ENCODE measurements around the gene IFI27L1. TPM values are rescaled to one million over a fixed set of nuclear protein-coding genes. Genes with fewer than 3 reads are reported as not detected.

The IFI27L1 gene
- total RNA-seq, 1 donor from 2014 or later, result 30.0 TPM

DNA sequence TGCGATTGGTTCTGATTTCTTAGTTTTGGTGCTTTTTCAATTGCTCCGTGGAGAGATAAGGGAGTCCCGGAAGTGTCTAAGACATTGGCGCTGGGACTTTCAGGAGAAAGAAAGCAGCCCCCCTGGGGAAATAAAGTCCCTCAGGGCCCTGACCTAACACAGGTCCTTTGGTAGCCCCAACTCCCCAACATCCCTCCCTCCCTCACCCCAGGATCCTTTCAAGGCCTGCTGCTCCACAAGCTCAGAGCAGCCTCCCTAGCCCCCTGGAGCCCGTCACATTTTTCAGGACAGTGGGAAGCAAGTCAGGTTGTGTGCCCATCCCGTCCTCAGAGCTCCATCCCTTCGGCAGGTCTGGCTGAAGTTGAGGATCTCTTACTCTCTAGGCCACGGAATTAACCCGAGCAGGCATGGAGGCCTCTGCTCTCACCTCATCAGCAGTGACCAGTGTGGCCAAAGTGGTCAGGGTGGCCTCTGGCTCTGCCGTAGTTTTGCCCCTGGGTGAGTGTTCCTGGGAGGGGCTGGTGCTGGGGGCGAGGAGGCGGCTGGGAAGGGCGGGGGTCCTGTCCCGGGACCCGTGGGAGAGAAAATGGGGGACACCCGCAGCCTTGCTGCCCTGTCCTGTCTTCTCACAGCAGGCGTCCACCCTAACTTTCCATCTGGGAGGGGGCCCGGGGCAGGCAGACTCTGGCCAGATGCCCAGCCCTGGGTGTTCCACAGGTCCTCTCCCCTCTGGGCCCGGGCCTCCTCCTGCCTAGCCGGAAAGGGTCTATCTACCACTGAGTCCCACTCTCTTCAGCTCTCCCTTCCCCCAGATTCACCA lies 30.4 kb downstream of the IFI27L1 start:
- DNase-seq (ENCODE audit: extremely low spot score, unreplicated experiment), result peak; percentile 83
- Mint-ChIP-seq H3K27me3 (ENCODE audit: unreplicated experiment) (peaks cover 4% of the 10 kb centered on the region), H3K36me3 (ENCODE audit: unreplicated experiment) (no peaks in the 10 kb centered on the region), H3K27ac (ENCODE audit: unreplicated experiment) (no peak overlapping the region), H3K4me3 (ENCODE audit: unreplicated experiment) (no peak overlapping the region), H3K4me1 (ENCODE audit: unreplicated experiment) (peaks cover 9% of the 10 kb centered on the region), H3K9me3 (ENCODE audit: unreplicated experiment) (no peaks in the 10 kb centered on the region)
- TF ChIP-seq, protein P1, sequence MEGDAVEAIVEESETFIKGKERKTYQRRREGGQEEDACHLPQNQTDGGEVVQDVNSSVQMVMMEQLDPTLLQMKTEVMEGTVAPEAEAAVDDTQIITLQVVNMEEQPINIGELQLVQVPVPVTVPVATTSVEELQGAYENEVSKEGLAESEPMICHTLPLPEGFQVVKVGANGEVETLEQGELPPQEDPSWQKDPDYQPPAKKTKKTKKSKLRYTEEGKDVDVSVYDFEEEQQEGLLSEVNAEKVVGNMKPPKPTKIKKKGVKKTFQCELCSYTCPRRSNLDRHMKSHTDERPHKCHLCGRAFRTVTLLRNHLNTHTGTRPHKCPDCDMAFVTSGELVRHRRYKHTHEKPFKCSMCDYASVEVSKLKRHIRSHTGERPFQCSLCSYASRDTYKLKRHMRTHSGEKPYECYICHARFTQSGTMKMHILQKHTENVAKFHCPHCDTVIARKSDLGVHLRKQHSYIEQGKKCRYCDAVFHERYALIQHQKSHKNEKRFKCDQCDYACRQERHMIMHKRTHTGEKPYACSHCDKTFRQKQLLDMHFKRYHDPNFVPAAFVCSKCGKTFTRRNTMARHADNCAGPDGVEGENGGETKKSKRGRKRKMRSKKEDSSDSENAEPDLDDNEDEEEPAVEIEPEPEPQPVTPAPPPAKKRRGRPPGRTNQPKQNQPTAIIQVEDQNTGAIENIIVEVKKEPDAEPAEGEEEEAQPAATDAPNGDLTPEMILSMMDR (IDR thresholded peaks at IDR 0.05), result no peak

DNA sequence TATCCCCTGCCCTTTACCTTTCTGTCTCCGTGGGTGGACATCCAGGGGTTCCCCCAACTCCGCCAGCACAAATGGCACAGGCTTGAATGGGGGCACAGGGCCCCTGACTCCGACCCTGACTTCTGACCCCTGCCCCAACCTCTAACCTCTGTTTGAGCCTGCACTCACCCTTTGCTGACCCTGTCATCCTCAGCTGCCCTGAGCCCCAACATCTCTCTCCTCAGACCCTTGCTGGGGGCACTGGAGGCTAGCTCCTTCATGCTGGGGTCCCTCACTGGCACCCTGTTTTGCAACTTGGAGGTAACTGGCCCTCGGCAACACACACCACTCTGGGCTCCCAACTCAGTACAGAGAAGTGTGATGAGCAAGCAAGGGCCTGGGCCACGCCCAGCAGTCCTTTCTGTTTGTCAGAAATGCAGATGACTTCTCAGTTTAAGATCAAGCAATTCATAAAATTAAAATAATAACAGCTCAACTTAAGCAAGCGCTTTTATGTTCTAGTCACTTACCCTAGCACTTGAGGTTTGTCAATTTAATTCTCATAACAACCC lies 31.5 kb downstream of the IFI27L1 start:
- Mint-ChIP-seq H3K36me3 (ENCODE audit: unreplicated experiment) (no peaks in the 10 kb centered on the region), H3K27ac (ENCODE audit: unreplicated experiment) (no peak overlapping the region), H3K4me1 (ENCODE audit: unreplicated experiment) (peaks cover 9% of the 10 kb centered on the region), H3K27me3 (ENCODE audit: unreplicated experiment) (peaks cover 11% of the 10 kb centered on the region), H3K4me3 (ENCODE audit: unreplicated experiment) (no peak overlapping the region), H3K9me3 (ENCODE audit: unreplicated experiment) (no peaks in the 10 kb centered on the region)
- no peak for DNase-seq (ENCODE audit: extremely low spot score, unreplicated experiment)
- TF ChIP-seq, protein P1 (IDR thresholded peaks at IDR 0.05), result no peak

DNA sequence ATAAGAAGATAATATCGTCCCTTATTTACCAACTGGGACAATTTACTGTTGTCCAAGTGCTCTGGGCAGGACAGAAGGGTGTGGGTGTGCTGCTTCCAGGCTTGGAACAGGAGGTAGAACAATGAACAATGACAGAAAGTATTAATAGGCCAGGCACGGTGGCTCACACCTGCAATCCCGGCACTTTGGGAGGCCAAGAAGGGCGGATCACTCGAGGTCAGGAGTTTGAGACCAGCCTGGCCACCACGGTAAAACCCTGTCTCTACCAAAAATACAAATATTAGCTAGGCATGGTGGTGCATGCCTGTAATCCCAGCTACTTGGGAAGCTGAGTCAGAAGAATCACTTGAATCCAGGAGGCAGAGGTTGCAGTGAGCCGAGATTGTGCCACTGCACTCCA lies 32.0 kb downstream of the IFI27L1 start:
- Mint-ChIP-seq H3K36me3 (ENCODE audit: unreplicated experiment) (no peaks in the 10 kb centered on the region), H3K27me3 (ENCODE audit: unreplicated experiment) (peaks cover 11% of the 10 kb centered on the region), H3K4me1 (ENCODE audit: unreplicated experiment) (peaks cover 9% of the 10 kb centered on the region), H3K27ac (ENCODE audit: unreplicated experiment) (no peak overlapping the region), H3K4me3 (ENCODE audit: unreplicated experiment) (no peak overlapping the region), H3K9me3 (ENCODE audit: unreplicated experiment) (no peaks in the 10 kb centered on the region)
- no peak for DNase-seq (ENCODE audit: extremely low spot score, unreplicated experiment)
- TF ChIP-seq, protein P1 (IDR thresholded peaks at IDR 0.05), result no peak

DNA sequence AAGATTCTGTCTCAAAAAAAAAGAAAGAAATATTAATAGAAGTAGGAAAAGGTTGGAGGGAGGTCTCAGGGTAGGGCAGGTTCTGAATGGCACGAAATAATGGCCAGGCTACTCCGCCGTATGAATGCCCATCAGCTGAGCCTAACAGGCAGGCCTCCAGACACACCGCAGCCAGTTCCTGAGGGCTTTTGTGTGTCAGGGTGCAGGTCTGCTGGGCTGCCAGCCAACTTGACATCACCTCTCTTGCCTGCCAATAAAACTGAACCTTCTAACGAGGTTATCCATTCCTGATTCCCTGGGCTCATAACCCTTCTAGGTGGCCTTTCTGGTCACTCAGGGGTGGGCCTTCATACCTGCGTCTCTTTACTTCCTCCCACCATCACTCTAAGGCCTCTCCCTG lies 32.4 kb downstream of the IFI27L1 start:
- TF ChIP-seq, protein P1 (IDR thresholded peaks at IDR 0.05), result no peak
- H3K36me3 Mint-ChIP-seq (ENCODE audit: unreplicated experiment), result no peaks in the 10 kb centered on the region
- no peak overlapping the region for H3K4me3 Mint-ChIP-seq (ENCODE audit: unreplicated experiment)
- H3K27me3 Mint-ChIP-seq (ENCODE audit: unreplicated experiment), result peaks cover 11% of the 10 kb centered on the region
- no peak overlapping the region for H3K27ac Mint-ChIP-seq (ENCODE audit: unreplicated experiment)
- H3K9me3 Mint-ChIP-seq (ENCODE audit: unreplicated experiment), result no peaks in the 10 kb centered on the region
- H3K4me1 Mint-ChIP-seq (ENCODE audit: unreplicated experiment), result peaks cover 9% of the 10 kb centered on the region
- no peak for DNase-seq (ENCODE audit: extremely low spot score, unreplicated experiment)

DNA sequence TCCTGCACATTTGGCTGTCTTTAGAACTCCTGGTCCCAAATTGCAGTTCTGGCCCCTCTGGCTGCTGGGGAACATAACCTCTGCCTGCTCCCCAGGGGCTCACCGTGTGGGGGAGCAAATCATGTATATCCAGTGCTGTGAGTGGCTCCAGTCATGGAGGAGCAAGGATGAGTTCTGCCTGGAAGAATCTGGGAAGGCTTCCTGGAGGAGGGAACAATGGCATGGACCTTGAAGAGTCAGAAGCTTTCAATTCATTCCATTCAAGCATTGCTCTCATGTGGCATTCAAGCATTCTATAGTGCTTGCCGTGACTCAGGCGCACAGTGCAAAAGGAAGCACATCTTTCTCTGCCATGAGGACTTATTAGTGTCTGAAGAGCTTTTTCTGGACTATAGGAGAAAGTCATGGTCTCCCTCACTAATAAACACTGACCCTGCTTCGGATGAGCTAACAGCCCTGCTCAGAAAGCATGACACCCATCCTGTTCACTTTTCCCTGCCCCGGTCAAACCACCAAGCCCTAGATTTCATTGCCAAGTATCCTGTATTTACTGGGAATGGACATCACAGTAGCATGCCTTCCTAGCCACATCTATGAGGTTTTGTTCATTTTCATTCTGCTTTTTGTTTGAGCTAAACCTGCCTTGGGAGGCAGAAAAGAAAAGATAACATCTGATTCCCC lies 32.9 kb downstream of the IFI27L1 start:
- DNase-seq (ENCODE audit: extremely low spot score, unreplicated experiment), result no peak
- Mint-ChIP-seq H3K27ac (ENCODE audit: unreplicated experiment) (no peak overlapping the region), H3K36me3 (ENCODE audit: unreplicated experiment) (no peaks in the 10 kb centered on the region), H3K4me1 (ENCODE audit: unreplicated experiment) (peaks cover 9% of the 10 kb centered on the region), H3K27me3 (ENCODE audit: unreplicated experiment) (peaks cover 11% of the 10 kb centered on the region), H3K4me3 (ENCODE audit: unreplicated experiment) (no peak overlapping the region), H3K9me3 (ENCODE audit: unreplicated experiment) (no peaks in the 10 kb centered on the region)
- TF ChIP-seq, protein P1 (IDR thresholded peaks at IDR 0.05), result no peak

All from osteocyte (in vitro differentiated cells).